HG02943 (cell line): ENCODE data around the gene ONECUT2.

ENCODE experiments used
- ATAC-seq: cut with Tn5 transposase; IDR thresholded peaks from one replicate; pipeline ENCODE4 v1.9.1; 2021; ENCODE audit warnings: mild to moderate bottlenecking, low read depth, moderate library complexity; ENCODE audit not compliant: unreplicated experiment

ONECUT2 gene

DNA sequence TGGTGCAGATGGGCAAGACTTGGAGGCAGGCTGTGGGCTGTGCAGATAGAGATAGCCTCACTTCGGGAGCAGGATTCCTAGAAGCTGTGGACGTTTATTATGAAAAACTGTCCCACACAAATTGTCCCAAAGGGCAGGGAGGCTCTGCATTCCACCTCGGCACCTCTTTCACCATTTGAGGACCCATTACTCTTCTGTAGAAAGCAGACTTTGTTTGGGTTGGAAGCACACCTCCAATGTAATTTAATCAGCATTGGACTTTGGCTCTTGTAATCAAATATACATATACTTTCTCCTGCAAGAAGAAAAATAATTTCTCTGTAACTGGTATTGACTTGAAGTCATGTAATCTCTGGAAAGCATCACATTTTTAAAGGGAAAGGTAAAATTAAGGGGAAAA, 8.5 kb downstream of the ONECUT2 start:
- ATAC-seq = no peak

DNA sequence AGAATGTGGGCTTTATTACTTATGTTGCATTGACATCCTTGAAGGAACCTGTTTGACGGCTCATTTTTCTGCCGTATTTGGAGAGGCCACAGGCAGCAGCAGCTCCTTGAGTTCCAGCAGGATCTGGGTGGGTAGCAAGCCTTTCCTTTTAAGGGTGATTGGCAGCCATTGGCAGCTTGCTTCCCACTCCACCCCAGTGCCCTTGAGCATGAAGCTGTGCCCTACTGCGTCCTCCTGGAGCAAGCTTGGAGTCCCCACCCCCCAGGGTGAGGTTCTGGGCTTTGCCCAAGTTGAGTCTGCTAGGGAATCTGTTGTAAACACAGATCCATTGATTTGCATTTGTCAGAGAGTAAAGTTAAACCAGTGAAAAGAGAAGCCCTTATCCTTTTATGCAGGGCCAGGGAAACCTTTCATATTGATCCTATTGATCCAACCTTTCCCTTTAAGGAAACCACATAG, 9.2 kb downstream of the ONECUT2 start:
- no peak for ATAC-seq

DNA sequence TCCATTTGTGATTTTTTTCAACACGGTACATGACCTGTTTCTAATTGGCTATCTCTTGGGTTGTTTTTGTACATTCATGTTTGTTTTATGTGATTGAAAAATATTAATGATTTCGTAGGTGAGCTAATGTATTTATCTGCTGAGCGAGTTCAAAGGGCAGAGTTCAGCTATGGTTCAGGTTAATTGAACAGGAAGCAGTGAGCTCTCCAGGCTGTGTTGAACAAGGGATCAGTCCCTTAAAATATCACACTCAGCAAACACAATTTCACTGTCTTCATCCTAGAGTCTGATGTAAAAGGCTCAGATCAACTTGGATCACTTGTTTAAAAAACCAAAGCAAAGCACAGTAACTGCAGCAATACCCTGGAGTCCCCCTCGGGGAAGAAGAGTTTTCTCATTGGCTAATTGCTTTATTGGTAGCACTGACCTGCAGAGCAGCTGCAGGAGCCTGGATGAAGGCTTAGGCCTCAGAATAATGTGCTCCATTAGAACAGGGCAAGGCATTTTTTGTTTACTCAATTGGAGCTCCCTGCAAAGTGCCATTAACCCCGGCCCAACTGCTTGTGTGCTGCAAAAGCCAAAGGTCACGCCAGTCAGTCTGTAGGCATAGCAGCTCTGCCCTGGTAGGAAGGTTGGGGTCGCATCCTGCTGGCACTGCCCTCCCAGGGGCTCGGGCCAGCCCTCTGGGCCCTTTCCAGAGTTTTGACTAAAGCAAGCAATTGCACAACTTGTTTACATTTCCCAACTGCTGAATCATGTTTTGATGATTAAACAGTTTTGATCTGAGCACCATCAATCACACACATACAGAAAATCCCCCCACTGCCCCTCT, 10.5 kb downstream of the ONECUT2 start:
- no peak for ATAC-seq

DNA sequence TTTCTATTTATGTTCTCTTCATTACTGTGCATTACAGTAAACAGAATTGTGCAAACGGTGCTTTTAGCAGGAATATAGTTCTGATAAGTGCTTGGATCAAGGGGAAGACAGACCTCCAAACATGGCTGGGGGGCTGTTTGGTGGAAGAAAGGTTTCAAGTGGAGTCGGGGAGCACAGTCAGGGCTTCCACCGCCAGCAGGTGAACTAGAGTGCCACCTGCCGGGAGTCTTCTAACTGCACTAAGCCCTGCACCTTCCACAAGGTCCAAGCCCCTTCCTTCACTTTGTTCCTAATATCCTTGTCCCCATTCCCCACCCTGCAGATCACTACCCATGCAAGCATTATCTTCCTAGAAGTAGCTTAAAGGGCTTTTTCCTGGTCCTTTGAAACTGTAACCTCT, 11.1 kb downstream of the ONECUT2 start:
- no peak for ATAC-seq

GRCh38 chr18:57447154-57447621, 12.0 kb downstream of the ONECUT2 start:
- no peak for ATAC-seq

DNA sequence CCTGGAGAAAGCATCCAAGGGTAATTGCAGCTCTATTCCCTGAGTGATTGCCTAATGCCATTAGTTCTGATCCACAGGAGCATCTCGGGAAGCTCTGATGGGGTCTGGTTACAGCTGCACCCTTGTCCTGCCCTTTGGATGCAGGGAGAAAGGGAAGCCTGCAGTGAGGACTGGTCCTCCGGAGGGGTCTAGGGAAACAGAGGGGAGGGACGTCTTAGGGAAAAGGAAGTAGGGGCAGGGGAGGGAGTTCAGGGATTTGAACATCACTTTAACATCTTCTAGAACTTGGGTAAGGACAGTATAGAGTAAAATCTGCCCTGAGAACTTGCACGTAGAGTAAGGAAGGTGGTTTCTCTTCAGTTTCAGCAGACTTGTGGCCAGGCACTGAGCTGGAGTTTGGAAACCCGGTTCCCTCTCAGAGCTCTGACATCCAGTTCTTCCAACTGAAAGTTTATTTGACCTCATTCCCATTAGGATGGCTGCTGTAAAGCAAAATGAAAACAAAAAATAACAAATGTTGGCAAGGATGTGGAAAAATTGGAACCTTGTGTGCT, 20.5 kb downstream of the ONECUT2 start:
- no peak for ATAC-seq

DNA sequence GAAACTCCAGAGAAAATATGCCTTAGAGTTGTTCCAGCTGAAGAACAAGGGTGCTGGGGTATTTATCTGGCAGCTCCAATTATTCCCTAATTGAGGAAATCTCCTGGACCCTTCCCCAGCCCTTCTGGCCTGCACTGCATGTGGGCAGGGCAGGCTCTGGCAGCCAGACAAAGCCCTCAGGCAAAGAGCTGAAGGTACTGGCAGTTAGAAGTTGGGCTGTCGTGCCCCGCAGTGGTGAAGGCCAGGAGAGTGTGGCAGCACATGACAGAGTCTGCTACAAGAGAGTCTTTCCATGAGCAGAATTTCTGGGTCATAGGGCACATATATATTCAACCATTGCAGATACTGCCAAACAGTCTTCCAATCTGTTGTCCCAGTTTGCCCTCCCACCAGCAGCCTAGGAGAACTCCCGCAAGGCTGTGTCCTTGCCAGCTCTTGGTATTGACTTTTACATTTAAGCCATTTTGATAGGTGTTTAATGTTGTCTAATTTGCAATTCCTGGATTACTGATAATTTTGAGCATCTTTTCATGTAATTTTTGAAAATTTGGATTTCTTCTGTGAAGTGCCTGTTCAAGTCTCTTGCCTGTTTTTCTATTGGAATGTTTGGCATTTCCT, 26.6 kb downstream of the ONECUT2 start:
- ATAC-seq = no peak

- ATAC-seq = no peak
Observed at GRCh38 chr18:57466307-57466706, 31.1 kb downstream of the ONECUT2 start.

GRCh38 chr18:57466745-57467409, 31.7 kb downstream of the ONECUT2 start:
- no peak for ATAC-seq

DNA sequence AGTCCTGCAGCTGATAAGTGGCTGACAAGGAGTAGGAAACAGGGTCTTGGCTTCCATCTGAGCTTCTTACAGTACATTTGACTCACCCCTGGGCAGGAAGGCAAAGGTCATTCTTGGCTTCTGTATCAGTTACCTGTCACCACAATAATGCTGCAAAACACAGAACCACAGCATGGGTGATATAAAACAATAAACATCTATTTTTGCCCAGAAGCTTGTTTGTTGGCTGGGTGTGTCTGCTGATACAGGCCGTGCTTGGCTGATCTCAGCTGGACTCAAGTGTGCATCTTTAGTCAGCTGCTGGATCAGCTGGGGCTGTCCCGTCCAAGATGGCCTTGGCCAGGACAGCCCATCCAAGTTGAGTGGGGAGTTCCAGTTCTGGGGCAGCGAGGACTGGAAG, 34.7 kb downstream of the ONECUT2 start:
- ATAC-seq = no peak

GRCh38 chr18:57475408-57475807, 40.2 kb downstream of the ONECUT2 start:
- ATAC-seq = no peak

DNA sequence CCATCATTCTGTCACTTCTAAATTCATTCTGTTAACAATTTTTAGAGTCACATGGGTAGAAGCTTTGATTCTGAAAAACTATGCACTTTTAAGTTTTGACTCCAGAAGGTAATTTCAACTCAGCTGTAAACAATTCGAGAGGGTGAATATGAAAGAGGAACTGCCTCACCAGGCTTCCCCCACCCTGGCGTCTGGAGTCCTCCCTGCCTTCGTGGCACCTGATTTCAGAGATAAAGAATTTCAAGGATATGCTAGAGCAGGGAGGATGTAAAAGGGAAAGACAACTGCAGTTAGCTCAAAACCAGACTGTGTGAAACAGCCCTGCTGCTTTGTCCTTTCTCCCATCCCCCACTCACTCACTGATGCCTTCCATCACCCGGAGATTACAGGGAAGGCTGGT, 40.7 kb downstream of the ONECUT2 start:
- no peak for ATAC-seq

DNA sequence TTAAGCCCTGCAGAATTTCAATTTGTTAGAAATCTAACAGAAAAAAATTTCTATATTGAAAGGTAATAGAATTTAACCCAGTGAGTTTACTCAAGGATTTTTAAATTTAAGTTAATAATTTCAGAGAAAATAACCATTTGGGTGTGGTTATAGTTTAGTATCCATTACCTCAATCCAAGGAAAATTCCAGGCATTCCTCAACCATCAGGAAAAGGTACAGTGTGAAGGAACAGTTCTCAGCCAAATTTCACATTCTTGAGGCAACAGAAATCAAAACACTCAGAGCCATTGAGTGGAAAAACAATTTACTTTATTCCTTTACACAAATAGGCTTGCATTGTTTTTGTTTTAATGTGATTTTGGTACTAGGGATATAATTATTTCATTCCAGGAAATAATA, 45.6 kb downstream of the ONECUT2 start:
- ATAC-seq = no peak

- ATAC-seq = no peak
Observed at GRCh38 chr18:57497372-57498294, 62.5 kb downstream of the ONECUT2 start.

GRCh38 chr18:57498682-57499256, 63.6 kb downstream of the ONECUT2 start:
- ATAC-seq = no peak

DNA sequence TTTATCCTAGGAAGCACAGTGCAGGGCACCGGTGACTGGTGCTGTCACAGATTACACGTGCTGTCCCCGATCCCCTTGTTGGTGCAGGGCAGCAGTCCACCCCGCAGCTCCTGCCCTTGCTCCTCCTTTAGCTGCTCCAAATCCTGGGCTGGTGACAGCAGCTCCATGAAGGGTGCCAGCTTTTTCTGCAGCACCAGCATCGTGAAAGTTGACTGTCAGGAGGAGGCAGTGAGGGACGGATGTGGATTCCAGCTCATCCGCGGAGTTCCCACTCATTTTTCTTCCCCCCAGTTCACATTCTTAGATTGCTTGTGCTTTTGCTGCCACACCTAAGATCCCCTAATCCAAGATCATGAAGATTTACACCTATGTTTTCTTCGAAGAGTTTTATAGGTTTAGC, 67.5 kb downstream of the ONECUT2 start:
- no peak for ATAC-seq

DNA sequence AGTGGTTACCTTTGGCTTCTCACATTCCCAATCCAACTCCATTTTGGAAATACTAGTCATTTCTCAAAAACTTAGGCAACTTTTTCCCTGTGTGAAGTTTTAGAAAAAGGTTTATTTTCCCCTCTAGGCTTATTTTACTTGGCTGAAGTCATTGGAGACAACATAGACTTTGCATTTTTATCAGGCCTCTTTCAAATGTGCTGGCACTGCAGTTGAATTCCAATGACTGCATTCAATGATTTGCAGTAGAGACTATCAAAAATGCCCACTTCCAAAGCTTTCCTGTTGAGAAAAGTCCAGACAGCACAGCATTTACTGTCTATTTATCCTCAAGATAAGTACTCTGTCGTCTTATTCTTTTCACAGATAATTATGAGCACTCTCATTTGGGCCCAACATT, 70.1 kb downstream of the ONECUT2 start:
- ATAC-seq = no peak

- no peak for ATAC-seq
Observed at GRCh38 chr18:57516056-57516455, 80.9 kb downstream of the ONECUT2 start.

- no peak for ATAC-seq
Observed at GRCh38 chr18:57518533-57518932, 83.4 kb downstream of the ONECUT2 start.
